ENCODE data around the gene PIEZO2. TPM values are rescaled to one million over a fixed set of nuclear protein-coding genes. Genes with fewer than 3 reads are reported as not detected.
"Not testable (repeated sequence)": the region's sequence is repeated elsewhere in the genome, so short reads cannot be mapped to it uniquely, and the experiment has no call there.

The PIEZO2 gene
- not detected for polyA plus RNA-seq (2012; ENCODE audit: insufficient read depth, insufficient read length)

DNA sequence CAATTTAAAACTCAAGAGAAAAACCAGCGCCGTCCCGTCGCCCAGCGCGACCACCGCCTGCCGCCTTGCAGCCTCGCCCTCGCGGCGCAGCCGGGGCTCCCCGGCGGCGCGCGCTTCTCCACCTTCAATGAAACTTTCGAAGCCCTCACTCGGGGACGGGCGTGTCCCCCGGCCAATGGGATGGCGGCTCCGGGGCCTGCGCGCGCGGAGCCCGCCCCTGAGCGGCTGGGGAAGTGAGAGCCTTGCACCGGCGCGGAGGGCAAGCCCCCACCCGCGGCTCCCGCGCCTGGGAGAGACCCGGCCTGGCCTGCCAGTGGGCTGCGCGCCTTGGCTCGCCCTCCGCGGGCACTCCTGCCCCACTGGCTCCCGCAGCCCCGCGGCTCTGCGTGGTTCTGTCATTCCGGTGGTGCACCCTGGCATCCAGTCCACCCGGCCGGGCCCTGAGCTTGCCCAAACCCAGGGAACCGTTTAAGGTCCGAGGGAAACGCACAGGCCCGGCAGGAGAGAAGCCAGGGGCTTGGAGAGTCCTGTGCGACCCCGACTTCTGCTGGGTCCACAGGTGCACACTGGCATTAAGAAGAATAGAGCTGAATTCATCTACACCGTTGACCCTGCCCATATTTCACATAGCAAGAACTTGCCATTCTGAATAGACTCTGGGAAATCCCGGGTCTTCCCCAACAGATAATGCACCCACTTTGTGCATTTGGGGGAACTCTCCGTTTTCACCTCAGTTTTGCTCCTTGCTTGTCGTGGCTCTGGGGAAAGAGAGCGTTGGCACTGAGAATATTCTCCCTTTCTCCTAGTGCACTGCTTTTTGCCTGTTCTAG, at the start of gene PIEZO2:
PIEZO2 (minus strand) TSS at position 129 of the 830 bp plus-strand sequence. CDS start 981 bp downstream, outside the sequence.
- no peak for DNase-seq (ENCODE audit: low read depth, low spot score)
- no peak within 1 kb of the TSS for H3K4me3 ChIP-seq (ENCODE audit: low read length)

DNA sequence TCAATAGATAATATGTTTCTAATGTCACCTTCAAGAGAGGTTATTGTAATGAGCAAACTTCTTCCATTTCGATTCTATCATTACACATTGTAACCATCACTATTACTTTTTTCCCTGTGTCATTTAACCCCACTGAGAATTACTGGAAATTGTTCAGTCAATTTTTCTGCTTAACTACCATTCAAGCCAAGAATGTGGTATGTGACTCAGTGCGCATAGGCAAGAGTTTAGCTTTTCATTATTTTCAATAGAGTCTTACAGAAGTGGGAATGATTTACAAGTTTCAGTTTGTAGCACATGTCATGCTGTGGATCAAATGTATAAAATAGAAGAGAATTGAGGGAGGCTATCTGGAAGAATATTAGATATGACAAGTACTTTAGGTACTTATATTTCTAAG, 34.3 kb upstream of the PIEZO2 start:
- no peak overlapping the region for H3K4me3 ChIP-seq (ENCODE audit: low read length)
- no peak for DNase-seq (ENCODE audit: low read depth, low spot score)

DNA sequence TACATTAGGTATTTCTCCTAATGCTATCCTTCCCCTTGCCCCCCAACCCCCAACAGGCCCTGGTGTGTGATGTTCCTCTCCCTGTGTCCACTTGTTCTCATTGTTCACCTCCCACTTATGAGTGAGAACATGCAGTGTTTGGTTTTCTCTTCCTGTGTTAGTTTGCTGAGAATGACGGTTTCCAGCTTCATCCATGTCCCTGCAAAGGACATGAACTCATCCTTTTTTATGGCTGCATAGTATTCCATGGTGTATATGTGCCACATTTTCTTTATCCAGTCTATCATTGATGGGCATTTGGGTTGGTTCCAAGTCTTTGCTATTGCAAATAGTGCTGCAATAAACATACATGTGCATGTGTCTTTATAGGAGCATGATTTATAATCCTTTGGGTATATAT, 32.3 kb upstream of the PIEZO2 start:
- not testable (repeated sequence) for H3K4me3 ChIP-seq (ENCODE audit: low read length); DNase-seq (ENCODE audit: low read depth, low spot score)

DNA sequence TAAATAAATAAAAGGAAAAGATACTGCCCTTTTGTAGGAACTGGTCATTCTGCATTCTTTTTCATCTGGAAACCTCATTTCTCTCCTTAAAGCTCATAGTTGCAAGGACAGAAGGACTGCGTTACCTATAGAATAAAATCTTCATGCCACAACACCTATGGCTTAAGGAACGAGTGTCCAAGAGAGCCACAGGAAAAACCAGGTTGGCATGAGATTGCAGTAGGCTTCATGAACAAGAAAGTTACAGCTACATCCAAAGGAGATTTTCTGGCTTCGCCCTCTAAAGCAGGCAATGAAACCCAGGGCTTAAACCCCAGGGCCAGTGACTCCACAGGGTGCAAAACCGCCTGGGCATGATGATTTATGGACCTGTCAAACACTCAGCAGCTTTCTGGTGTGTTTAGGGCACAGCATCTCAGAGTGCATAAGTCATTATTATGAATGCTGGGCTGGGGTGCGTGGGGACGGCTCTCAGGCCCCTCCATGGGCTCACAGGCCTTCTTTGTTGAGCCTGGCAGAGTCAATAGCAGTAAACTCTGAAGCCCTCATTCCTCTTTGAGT, 30.7 kb upstream of the PIEZO2 start:
- no peak for DNase-seq (ENCODE audit: low read depth, low spot score)
- H3K4me3 ChIP-seq (ENCODE audit: low read length): no peak overlapping the region

DNA sequence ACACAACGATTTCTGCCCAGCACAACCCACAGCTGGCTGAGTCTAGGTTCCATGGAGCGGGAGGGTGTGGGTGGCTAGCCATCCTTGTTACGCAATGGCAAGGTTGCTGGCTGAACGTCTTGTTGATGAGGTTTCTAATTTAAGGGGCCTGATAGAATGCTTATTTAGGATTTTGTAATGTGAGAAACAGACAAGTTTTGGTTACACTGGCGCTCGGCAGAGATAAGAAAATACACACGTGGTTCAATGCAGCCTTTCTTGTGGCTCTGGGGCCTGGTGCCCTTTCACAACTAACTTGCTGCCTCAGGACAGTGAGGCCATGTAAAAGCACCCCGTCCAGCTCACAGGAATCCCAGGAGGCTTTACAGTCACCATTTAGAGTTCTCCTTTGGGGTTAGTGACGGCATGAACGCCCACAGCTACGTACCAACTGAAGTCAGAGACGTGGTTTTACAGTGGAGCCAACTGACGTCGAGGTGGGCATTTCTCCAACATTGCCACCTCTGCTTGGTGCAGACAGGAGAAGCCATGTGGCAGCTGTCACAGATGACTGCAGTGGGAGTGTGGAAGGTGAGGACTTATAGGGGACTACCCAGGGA, 29.7 kb upstream of the PIEZO2 start:
- no peak overlapping the region for H3K4me3 ChIP-seq (ENCODE audit: low read length)
- DNase-seq (ENCODE audit: low read depth, low spot score): no peak

DNA sequence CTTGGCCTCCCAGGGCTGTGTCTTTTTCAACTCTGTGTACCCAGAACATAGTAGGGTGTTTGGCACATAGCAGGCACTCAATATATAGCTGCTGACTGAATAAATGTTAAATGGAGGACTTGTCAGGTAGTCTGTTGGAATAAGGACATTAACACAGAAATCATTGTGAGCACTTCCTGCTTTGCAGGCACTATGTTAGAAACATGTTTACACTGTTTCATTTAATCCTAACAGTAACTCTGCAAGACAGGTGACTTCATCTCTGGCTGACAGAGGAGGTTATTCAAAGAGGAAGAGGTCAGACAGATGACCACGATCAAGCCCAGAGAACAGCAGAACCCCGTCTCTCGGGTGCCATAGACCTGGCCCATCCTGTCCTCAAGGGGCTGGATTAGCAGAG, 28.0 kb upstream of the PIEZO2 start:
- DNase-seq (ENCODE audit: low read depth, low spot score): no peak
- H3K4me3 ChIP-seq (ENCODE audit: low read length): no peak overlapping the region

DNA sequence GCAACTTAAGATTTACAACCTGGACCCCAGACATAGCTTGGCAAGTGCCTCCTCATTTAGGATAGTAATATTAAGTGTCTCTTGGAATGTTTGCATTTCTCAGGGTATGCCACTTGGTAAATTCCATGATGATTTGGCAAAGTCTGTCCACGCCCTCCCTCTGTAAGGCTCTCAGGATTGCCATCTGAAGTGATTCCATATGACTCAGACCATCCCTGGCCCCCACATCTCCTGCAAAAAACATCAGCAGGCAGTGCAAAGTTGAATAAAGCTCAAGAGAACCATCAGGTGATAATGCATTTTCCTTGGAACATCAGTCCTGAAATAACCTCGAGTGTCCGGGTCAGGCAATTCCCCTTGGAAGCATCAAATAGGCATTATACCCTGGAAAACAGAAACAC, 27.1 kb upstream of the PIEZO2 start:
- no peak overlapping the region for H3K4me3 ChIP-seq (ENCODE audit: low read length)
- no peak for DNase-seq (ENCODE audit: low read depth, low spot score)

DNA sequence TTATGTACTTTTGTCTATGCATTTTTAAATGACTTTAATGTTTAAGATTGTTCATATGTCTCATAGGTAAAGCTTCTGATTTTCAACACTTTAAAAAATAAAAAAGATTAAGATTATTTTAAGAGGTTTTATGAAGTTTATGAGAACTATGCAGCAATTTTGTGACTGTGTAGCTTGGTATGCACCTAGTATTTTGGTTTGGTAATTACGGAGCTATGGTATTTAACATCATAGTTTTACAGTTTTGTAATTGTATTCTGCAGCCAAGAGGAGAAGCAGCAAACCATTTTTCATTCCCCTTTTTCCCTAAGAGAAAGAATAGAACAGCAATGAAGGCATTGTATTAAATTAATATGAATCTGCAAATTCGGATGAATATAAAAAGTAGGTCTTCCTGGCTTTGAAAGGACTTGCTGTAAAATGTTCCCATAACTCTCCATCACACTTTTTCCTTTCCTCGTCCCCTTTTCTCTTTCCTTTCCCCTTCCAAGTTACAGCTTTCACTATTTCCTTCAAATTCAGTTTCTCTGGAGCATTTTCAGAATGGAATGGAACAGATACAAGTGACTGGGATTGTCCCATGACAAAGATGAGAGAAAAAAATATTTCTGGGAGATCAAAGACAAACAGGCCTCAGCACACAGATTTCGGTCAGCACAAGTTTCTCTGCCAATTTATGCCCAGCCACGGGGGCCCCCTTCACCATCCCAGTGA, 26.1 kb upstream of the PIEZO2 start:
- no peak for DNase-seq (ENCODE audit: low read depth, low spot score)
- H3K4me3 ChIP-seq (ENCODE audit: low read length): no peak overlapping the region

DNA sequence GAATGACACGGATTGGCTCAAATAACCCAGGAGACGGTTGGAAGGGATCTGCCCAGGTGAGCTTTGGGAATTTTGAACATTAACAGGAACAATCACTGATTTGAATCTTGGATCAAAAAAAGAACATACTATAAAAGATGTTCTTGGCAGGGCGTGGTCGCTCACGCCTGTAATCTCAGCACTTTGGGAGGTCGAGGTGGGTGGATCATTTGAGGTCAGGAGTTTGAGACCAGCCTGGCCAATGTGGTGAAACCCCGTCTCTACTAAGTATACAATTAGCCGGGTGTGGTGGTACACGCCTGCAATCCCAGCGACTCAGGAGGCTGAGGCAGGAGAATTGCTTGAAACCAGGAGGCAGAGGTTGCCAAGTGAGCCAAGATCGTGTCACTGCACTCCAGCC, 24.8 kb upstream of the PIEZO2 start:
- not testable (repeated sequence) for DNase-seq (ENCODE audit: low read depth, low spot score); H3K4me3 ChIP-seq (ENCODE audit: low read length)

DNA sequence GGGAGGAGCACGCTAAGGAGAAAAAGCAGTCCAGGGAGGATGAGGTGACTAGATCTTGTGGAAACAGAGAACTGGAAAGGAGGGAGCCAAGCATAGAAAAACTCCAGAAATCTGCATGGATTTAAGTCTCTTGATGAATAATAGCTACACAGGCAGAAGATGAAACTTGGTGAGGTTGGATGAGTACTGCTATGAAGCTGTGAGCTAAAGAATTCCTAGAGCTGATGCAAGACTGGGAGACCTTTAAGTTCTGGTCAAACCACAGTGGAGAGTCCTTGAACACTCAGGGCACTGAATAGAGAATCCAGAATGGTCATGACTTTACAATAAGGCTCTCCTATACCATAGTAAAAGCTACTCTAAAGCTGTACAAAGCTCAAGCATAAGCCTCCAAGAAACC, 18.4 kb upstream of the PIEZO2 start:
- H3K4me3 ChIP-seq (ENCODE audit: low read length): no peak overlapping the region
- no peak for DNase-seq (ENCODE audit: low read depth, low spot score)

DNA sequence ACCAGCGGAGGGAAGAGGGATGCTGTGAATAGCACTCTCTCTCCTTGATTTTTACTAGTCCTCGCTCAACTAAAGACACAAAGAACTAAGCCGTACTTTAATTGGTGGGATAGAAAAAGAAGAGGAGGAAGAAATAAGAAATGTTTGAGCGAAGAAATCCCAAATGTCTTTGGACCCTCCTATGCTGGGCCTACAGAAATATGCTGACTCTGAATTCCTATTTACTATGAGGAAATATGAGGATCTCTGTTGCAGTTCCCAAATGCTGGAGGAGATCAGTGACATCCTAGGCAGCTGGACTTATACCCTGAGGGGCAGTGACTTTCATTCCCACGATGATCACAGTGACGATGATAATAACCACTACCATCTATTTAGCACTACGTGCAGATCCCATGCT, 16.6 kb upstream of the PIEZO2 start:
- DNase-seq (ENCODE audit: low read depth, low spot score): no peak
- no peak overlapping the region for H3K4me3 ChIP-seq (ENCODE audit: low read length)

DNA sequence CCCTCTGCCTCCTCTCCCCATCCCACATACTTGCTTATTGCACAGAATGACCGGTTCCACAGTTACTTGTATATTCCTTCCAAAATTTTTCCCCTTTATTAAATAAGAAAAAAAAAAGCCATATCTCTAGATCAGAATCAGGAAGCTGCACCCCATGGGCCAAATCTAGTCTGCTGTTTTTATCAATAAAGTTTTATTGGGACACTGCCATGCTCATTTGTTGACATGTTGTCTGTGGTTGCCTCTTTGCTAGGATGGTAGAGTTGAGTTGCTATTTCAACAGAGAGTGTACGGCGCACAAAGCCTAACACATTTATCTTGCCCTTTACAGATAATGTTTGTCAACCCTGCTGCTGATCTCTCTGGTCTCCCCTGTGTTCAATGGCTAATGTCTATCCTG, 15.8 kb upstream of the PIEZO2 start:
- no peak for DNase-seq (ENCODE audit: low read depth, low spot score)
- no peak overlapping the region for H3K4me3 ChIP-seq (ENCODE audit: low read length)

DNA sequence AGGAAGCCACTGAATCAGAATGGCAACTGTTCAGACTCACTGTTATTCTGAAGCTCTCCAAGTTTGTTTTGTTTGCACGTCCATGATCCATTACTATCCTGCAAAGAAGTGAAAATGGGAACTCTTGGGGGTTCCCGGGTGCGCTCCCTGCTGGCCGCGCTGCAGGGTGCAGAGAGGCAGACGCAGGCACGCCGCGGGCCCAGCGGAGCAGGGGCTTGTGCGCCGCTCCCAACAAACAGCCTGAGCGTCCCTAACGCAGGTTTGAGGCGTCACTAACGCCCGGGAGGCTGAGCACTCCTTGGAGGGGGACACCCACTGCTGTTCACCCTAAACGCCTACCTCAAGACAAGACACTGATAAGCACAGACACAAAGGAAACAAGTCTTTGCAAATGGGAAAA, 14.3 kb upstream of the PIEZO2 start:
- no peak overlapping the region for H3K4me3 ChIP-seq (ENCODE audit: low read length)
- DNase-seq (ENCODE audit: low read depth, low spot score): no peak

DNA sequence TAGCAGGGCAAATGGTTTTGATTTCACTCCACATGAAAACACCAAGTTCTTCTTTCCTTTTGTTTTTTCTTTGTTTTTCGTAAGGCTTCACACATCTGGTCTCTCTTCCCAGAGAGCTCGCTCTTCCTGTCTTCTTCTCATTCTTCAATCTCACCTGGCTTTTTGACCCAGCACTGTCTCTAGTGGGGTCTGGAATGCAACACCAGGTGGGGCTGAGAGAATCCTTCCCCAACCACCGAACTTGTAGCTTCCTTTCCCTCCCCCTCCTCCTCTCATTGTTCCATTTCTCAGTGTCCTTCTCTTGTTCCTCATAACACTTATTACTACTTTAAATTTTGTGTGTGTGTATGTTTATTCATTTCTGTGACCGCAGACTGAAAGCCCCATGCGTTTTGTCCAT, 13.5 kb upstream of the PIEZO2 start:
- DNase-seq (ENCODE audit: low read depth, low spot score): no peak
- H3K4me3 ChIP-seq (ENCODE audit: low read length): no peak overlapping the region

DNA sequence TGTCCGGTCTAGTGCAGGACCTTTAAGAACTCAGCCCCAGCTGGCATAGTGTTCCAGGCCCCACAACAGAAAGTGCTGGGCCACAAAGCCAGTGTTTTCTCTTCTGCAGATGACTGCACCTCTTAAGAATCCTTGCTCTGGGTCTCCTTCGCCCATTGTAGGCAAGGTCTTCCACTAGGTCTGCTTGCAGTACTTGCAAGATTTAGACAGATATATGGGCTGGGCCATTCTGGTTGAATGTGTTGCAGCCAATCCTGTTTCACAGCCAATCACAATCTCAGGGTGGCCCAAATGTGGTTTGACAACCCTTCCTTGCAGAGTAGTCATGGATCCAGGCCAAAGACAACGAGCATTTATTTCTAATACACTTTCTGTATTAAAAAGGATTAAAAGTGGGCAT, 13.1 kb upstream of the PIEZO2 start:
- no peak for DNase-seq (ENCODE audit: low read depth, low spot score)
- no peak overlapping the region for H3K4me3 ChIP-seq (ENCODE audit: low read length)

DNA sequence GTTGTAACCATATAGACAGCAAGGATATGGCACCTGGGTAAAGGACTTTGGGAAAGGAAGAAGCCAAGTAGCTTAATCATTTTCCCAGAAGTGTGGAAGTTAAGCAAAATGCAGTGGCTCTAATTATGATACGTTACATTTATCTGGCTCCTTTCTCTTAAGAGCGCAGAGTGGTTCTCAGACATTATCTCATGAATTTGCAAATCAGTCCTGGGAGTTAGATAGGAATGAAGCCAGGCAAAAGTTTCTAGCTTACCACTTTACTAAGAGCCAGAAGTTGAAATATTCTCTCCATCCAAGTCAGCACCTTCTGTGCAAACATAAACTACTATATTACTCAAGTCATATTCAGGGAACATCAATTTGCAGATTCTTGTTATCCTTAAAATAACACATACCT, 10.9 kb upstream of the PIEZO2 start:
- H3K4me3 ChIP-seq (ENCODE audit: low read length): no peak overlapping the region
- DNase-seq (ENCODE audit: low read depth, low spot score): no peak

DNA sequence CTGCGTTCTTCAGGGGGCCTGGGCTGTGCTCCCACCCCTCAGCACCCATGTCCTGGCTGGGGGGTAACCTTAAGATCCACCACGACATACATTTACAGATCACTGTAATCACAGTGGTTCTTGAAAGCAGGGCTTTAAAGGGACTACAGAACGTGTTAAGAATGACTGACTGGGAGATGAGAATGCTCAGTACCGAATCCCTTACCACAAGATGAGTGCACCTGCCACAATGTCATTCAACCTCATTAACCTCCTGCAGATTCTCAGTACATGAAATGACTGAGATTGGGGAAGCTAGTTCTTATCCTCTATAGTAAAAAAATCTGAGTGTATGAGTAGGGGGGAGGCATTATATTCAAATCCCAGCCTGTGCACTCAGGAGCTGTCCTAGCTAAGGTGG, 10.5 kb upstream of the PIEZO2 start:
- H3K4me3 ChIP-seq (ENCODE audit: low read length): no peak overlapping the region
- no peak for DNase-seq (ENCODE audit: low read depth, low spot score)

DNA sequence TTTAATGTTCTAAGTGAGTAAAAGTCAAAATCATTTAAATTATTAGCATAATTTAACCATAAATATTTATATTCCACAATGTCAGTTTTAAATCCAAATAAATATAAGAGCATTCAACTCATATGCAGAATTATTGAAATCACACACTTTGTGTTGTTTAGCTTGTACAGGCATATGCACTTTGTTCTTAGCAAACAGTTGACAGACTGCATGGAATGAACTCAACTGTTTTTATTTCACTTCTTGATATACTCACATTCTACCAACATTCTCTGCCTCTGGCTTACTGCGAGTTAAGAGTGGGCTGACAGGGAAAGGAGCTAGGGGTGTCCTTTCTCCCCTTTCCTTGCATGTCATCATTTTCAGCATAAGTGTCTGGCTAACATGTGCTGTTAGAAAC, 7.6 kb upstream of the PIEZO2 start:
- H3K4me3 ChIP-seq (ENCODE audit: low read length): no peak overlapping the region
- DNase-seq (ENCODE audit: low read depth, low spot score): no peak

DNA sequence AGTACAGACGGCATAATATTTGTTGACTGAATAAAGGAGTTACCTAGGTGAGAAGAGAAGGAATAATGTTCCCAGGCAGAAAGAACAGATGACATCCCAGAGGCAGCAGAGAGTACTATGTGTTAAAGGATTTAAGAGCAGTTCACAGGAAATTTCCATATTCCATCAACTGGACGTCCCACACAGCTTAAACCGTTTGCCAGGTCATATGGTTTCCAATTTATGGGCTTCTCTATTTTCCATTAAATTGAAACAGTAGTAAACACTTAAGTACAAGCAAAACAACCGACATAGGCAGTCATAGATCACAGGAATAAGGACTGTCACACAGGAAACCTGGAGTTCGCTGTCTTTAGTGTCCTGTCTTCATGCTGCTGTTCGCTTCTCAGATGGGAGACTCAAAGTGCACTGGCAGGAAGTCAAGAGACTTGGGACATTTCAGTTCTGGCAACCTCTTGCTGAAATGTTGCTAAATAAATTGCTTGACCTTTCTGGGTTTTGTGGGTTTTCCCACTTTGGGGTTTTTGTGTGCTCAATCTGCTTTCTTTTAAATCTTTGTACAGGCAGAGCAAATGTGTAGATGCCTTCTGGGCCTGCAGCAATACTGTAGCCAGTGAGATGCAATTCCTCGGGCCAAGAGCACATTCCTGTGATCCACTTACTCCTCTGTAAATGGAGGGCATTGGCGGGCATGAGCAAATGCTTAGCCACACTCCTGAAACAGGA, 5.8 kb upstream of the PIEZO2 start:
- H3K4me3 ChIP-seq (ENCODE audit: low read length): no peak overlapping the region
- DNase-seq (ENCODE audit: low read depth, low spot score): no peak
